GM21786 (cell line): ENCODE measurements around the gene MEGF9.
"Not testable (repeated sequence)": the region's sequence is repeated elsewhere in the genome, so short reads cannot be mapped to it uniquely, and the experiment has no call there.

Experiments used
- ATAC-seq: cut with Tn5 transposase; IDR thresholded peaks from one replicate; pipeline ENCODE4 v1.9.1; 2021; ENCODE audit not compliant: unreplicated experiment

Gene MEGF9

GRCh38 chr9:120579139-120580050 lies 134.9 kb downstream of the MEGF9 start:
- peak; percentile 25 for ATAC-seq

GRCh38 chr9:120574473-120574872 lies 139.8 kb downstream of the MEGF9 start:
- ATAC-seq: no peak

GRCh38 chr9:120572472-120572871 lies 141.8 kb downstream of the MEGF9 start:
- ATAC-seq: no peak

GRCh38 chr9:120571443-120572257 lies 142.6 kb downstream of the MEGF9 start:
- no peak for ATAC-seq

- ATAC-seq: no peak
These were observed 144.0 kb downstream of the MEGF9 start for GRCh38 chr9:120570296-120570695.

- no peak for ATAC-seq
These were observed 144.7 kb downstream of the MEGF9 start for GRCh38 chr9:120569556-120569955.

GRCh38 chr9:120568816-120569215 lies 145.5 kb downstream of the MEGF9 start:
- no peak for ATAC-seq

GRCh38 chr9:120567874-120568273 lies 146.4 kb downstream of the MEGF9 start:
- no peak for ATAC-seq

GRCh38 chr9:120567081-120567480 lies 147.2 kb downstream of the MEGF9 start:
- no peak for ATAC-seq

GRCh38 chr9:120564589-120564988 lies 149.7 kb downstream of the MEGF9 start:
- no peak for ATAC-seq

GRCh38 chr9:120562861-120563443 lies 151.3 kb downstream of the MEGF9 start:
- no peak for ATAC-seq

GRCh38 chr9:120561709-120562108 lies 152.6 kb downstream of the MEGF9 start:
- no peak for ATAC-seq

GRCh38 chr9:120559546-120559945 lies 154.7 kb downstream of the MEGF9 start:
- ATAC-seq: no peak

GRCh38 chr9:120558454-120558853 lies 155.8 kb downstream of the MEGF9 start:
- no peak for ATAC-seq

- ATAC-seq: no peak
These were observed 157.1 kb downstream of the MEGF9 start for GRCh38 chr9:120557205-120557604.

GRCh38 chr9:120556775-120557174 lies 157.5 kb downstream of the MEGF9 start:
- ATAC-seq: no peak

GRCh38 chr9:120555839-120556238 lies 158.4 kb downstream of the MEGF9 start:
- ATAC-seq: no peak

GRCh38 chr9:120552210-120552704 lies 162.0 kb downstream of the MEGF9 start:
- ATAC-seq: not testable (repeated sequence)
